Measurements from ENCODE around the gene GDPGP1.
"Not testable (repeated sequence)": the region's sequence is repeated elsewhere in the genome, so short reads cannot be mapped to it uniquely, and the experiment has no call there.

GDPGP1 gene

GRCh38 chr15:90281637-90282036, 47.6 kb downstream of the GDPGP1 start:
- not testable (repeated sequence) for H3K4me1 ChIP-seq (ENCODE audit: control insufficient read depth, insufficient read depth, low read length); H3K36me3 ChIP-seq (ENCODE audit: control insufficient read depth in 2 of 2, insufficient read depth in 2 of 2, low read length in 2 of 2); H3K27ac ChIP-seq (ENCODE audit: low read length); H3K9me3 ChIP-seq (ENCODE audit: control insufficient read depth in 2 of 2, low read length in 2 of 2); H3K4me3 ChIP-seq (ENCODE audit: low read length in 2 of 2); H3K9ac ChIP-seq (ENCODE audit: low read length in 2 of 2); H3K27me3 ChIP-seq (ENCODE audit: control insufficient read depth in 1 of 2, insufficient read depth in 2 of 2, low read length in 2 of 2)

GRCh38 chr15:90286678-90287077, 52.7 kb downstream of the GDPGP1 start:
- Histone ChIP-seq H3K9ac (ENCODE audit: low read length in 2 of 2) (no peak overlapping the region), H3K36me3 (ENCODE audit: control insufficient read depth in 2 of 2, insufficient read depth in 2 of 2, low read length in 2 of 2) (no peaks in the 10 kb centered on the region), H3K4me1 (ENCODE audit: control insufficient read depth, insufficient read depth, low read length) (no peaks in the 10 kb centered on the region), H3K27ac (ENCODE audit: low read length) (no peak overlapping the region), H3K9me3 (ENCODE audit: control insufficient read depth in 2 of 2, low read length in 2 of 2) (no peaks in the 10 kb centered on the region), H3K4me3 (ENCODE audit: low read length in 2 of 2) (no peak overlapping the region), H3K27me3 (ENCODE audit: control insufficient read depth in 1 of 2, insufficient read depth in 2 of 2, low read length in 2 of 2) (no peaks in the 10 kb centered on the region)

GRCh38 chr15:90287101-90287500, 53.1 kb downstream of the GDPGP1 start:
- no peaks in the 10 kb centered on the region for H3K27me3 ChIP-seq (ENCODE audit: control insufficient read depth in 1 of 2, insufficient read depth in 2 of 2, low read length in 2 of 2)
- no peaks in the 10 kb centered on the region for H3K4me1 ChIP-seq (ENCODE audit: control insufficient read depth, insufficient read depth, low read length)
- no peak overlapping the region for H3K27ac ChIP-seq (ENCODE audit: low read length)
- no peaks in the 10 kb centered on the region for H3K9me3 ChIP-seq (ENCODE audit: control insufficient read depth in 2 of 2, low read length in 2 of 2)
- no peak overlapping the region for H3K9ac ChIP-seq (ENCODE audit: low read length in 2 of 2)
- H3K36me3 ChIP-seq (ENCODE audit: control insufficient read depth in 2 of 2, insufficient read depth in 2 of 2, low read length in 2 of 2): no peaks in the 10 kb centered on the region
- H3K4me3 ChIP-seq (ENCODE audit: low read length in 2 of 2): no peak overlapping the region

GRCh38 chr15:90287946-90288345, 53.9 kb downstream of the GDPGP1 start:
- no peak overlapping the region for H3K27ac ChIP-seq (ENCODE audit: low read length)
- no peaks in the 10 kb centered on the region for H3K36me3 ChIP-seq (ENCODE audit: control insufficient read depth in 2 of 2, insufficient read depth in 2 of 2, low read length in 2 of 2)
- no peaks in the 10 kb centered on the region for H3K4me1 ChIP-seq (ENCODE audit: control insufficient read depth, insufficient read depth, low read length)
- no peaks in the 10 kb centered on the region for H3K9me3 ChIP-seq (ENCODE audit: control insufficient read depth in 2 of 2, low read length in 2 of 2)
- no peak overlapping the region for H3K9ac ChIP-seq (ENCODE audit: low read length in 2 of 2)
- H3K4me3 ChIP-seq (ENCODE audit: low read length in 2 of 2): no peak overlapping the region
- no peaks in the 10 kb centered on the region for H3K27me3 ChIP-seq (ENCODE audit: control insufficient read depth in 1 of 2, insufficient read depth in 2 of 2, low read length in 2 of 2)

- Histone ChIP-seq H3K4me3 (ENCODE audit: low read length in 2 of 2) (no peak overlapping the region), H3K9ac (ENCODE audit: low read length in 2 of 2) (no peak overlapping the region), H3K27me3 (ENCODE audit: control insufficient read depth in 1 of 2, insufficient read depth in 2 of 2, low read length in 2 of 2) (no peaks in the 10 kb centered on the region), H3K36me3 (ENCODE audit: control insufficient read depth in 2 of 2, insufficient read depth in 2 of 2, low read length in 2 of 2) (no peaks in the 10 kb centered on the region), H3K4me1 (ENCODE audit: control insufficient read depth, insufficient read depth, low read length) (no peaks in the 10 kb centered on the region), H3K27ac (ENCODE audit: low read length) (no peak overlapping the region), H3K9me3 (ENCODE audit: control insufficient read depth in 2 of 2, low read length in 2 of 2) (no peaks in the 10 kb centered on the region)
Measured at GRCh38 chr15:90291679-90292356, 57.8 kb downstream of the GDPGP1 start.

GRCh38 chr15:90293040-90293810, 59.2 kb downstream of the GDPGP1 start:
- H3K4me1 ChIP-seq (ENCODE audit: control insufficient read depth, insufficient read depth, low read length); H3K9me3 ChIP-seq (ENCODE audit: control insufficient read depth in 2 of 2, low read length in 2 of 2); H3K9ac ChIP-seq (ENCODE audit: low read length in 2 of 2); H3K4me3 ChIP-seq (ENCODE audit: low read length in 2 of 2); H3K27me3 ChIP-seq (ENCODE audit: control insufficient read depth in 1 of 2, insufficient read depth in 2 of 2, low read length in 2 of 2); H3K27ac ChIP-seq (ENCODE audit: low read length); H3K36me3 ChIP-seq (ENCODE audit: control insufficient read depth in 2 of 2, insufficient read depth in 2 of 2, low read length in 2 of 2): not testable (repeated sequence)

GRCh38 chr15:90294159-90294558, 60.1 kb downstream of the GDPGP1 start:
- H3K9ac ChIP-seq (ENCODE audit: low read length in 2 of 2): no peak overlapping the region
- H3K27me3 ChIP-seq (ENCODE audit: control insufficient read depth in 1 of 2, insufficient read depth in 2 of 2, low read length in 2 of 2): no peaks in the 10 kb centered on the region
- no peak overlapping the region for H3K4me3 ChIP-seq (ENCODE audit: low read length in 2 of 2)
- no peaks in the 10 kb centered on the region for H3K36me3 ChIP-seq (ENCODE audit: control insufficient read depth in 2 of 2, insufficient read depth in 2 of 2, low read length in 2 of 2)
- no peaks in the 10 kb centered on the region for H3K4me1 ChIP-seq (ENCODE audit: control insufficient read depth, insufficient read depth, low read length)
- H3K9me3 ChIP-seq (ENCODE audit: control insufficient read depth in 2 of 2, low read length in 2 of 2): no peaks in the 10 kb centered on the region
- no peak overlapping the region for H3K27ac ChIP-seq (ENCODE audit: low read length)

- Histone ChIP-seq H3K4me3 (ENCODE audit: low read length in 2 of 2) (no peak overlapping the region), H3K4me1 (ENCODE audit: control insufficient read depth, insufficient read depth, low read length) (no peaks in the 10 kb centered on the region), H3K9me3 (ENCODE audit: control insufficient read depth in 2 of 2, low read length in 2 of 2) (no peaks in the 10 kb centered on the region), H3K36me3 (ENCODE audit: control insufficient read depth in 2 of 2, insufficient read depth in 2 of 2, low read length in 2 of 2) (no peaks in the 10 kb centered on the region), H3K27me3 (ENCODE audit: control insufficient read depth in 1 of 2, insufficient read depth in 2 of 2, low read length in 2 of 2) (no peaks in the 10 kb centered on the region), H3K27ac (ENCODE audit: low read length) (no peak overlapping the region), H3K9ac (ENCODE audit: low read length in 2 of 2) (no peak overlapping the region)
Measured at GRCh38 chr15:90294601-90295269, 60.7 kb downstream of the GDPGP1 start.

GRCh38 chr15:90295270-90295648, 61.2 kb downstream of the GDPGP1 start:
- H3K9me3 ChIP-seq (ENCODE audit: control insufficient read depth in 2 of 2, low read length in 2 of 2): no peaks in the 10 kb centered on the region
- no peak overlapping the region for H3K4me3 ChIP-seq (ENCODE audit: low read length in 2 of 2)
- H3K4me1 ChIP-seq (ENCODE audit: control insufficient read depth, insufficient read depth, low read length): no peaks in the 10 kb centered on the region
- H3K27me3 ChIP-seq (ENCODE audit: control insufficient read depth in 1 of 2, insufficient read depth in 2 of 2, low read length in 2 of 2): no peaks in the 10 kb centered on the region
- H3K27ac ChIP-seq (ENCODE audit: low read length): no peak overlapping the region
- H3K36me3 ChIP-seq (ENCODE audit: control insufficient read depth in 2 of 2, insufficient read depth in 2 of 2, low read length in 2 of 2): no peaks in the 10 kb centered on the region
- no peak overlapping the region for H3K9ac ChIP-seq (ENCODE audit: low read length in 2 of 2)

Data from stomach smooth muscle (tissue), 2 donors.